ENCODE measurements around the gene PTPRR.

- TF ChIP-seq PATZ1 (CRISPR knock-in tag; IDR thresholded peaks at IDR 0.05; ENCODE audit: borderline replicate concordance) (no peak), ZNF565 (CRISPR knock-in tag; conservative IDR thresholded peaks at IDR 0.05; ENCODE audit: low read depth) (no peak), ARNTL (CRISPR knock-in tag; IDR thresholded peaks at IDR 0.05; ENCODE audit: borderline replicate concordance, low read depth) (no peak), ZNF8 (CRISPR knock-in tag; IDR thresholded peaks at IDR 0.05) (no peak), ZFP30 (CRISPR knock-in tag; IDR thresholded peaks at IDR 0.05) (no peak), ZC3H10 (CRISPR knock-in tag; IDR thresholded peaks at IDR 0.05) (no peak), TOX (CRISPR knock-in tag; IDR thresholded peaks at IDR 0.05; ENCODE audit: borderline replicate concordance) (no peak), ZFP3 (CRISPR knock-in tag; IDR thresholded peaks at IDR 0.05) (no peak), TSHZ2 (CRISPR knock-in tag; IDR thresholded peaks at IDR 0.05) (no peak), CSDC2 (CRISPR knock-in tag; IDR thresholded peaks at IDR 0.05) (no peak), CREB5 (CRISPR knock-in tag; IDR thresholded peaks at IDR 0.05; ENCODE audit: low read depth) (no peak), ISL1 (CRISPR knock-in tag; IDR thresholded peaks at IDR 0.05) (no peak), RARB (CRISPR knock-in tag; IDR thresholded peaks at IDR 0.05) (no peak)
Observed at GRCh38 chr12:70962226-70962794, 41.8 kb upstream of the PTPRR start.

Measured in SK-N-SH treated with all-trans-retinoic acid at 6 μM for 48 hours (cell line).